GM13976 (cell line): ENCODE results near the gene GPR3.

ENCODE experiments used
- DNase-seq: peaks from one replicate; pipeline ENCODE4 v3.0.0; 2012; ENCODE audit warnings: low spot score
- in situ Hi-C: fragments of 300-500 bp; cut with MboI; formaldehyde crosslinking; loops from one replicate; pipeline ENCODE4 v1.12.0; 2022; ENCODE audit warnings: low sequenced_read_pairs, mixed read lengths, inconsistent platforms; ENCODE audit not compliant: unreplicated experiment
- TF ChIP-seq, protein P1 (sequence below): IDR thresholded peaks from 2 replicates; pipeline ENCODE4 v1.5.1; 2012; ENCODE audit warnings: borderline replicate concordance, mild to moderate bottlenecking; ENCODE audit not compliant: insufficient read depth; ENCODE audit errors: extremely low read depth, missing control alignments, control extremely low read depth

Gene GPR3

DNA sequence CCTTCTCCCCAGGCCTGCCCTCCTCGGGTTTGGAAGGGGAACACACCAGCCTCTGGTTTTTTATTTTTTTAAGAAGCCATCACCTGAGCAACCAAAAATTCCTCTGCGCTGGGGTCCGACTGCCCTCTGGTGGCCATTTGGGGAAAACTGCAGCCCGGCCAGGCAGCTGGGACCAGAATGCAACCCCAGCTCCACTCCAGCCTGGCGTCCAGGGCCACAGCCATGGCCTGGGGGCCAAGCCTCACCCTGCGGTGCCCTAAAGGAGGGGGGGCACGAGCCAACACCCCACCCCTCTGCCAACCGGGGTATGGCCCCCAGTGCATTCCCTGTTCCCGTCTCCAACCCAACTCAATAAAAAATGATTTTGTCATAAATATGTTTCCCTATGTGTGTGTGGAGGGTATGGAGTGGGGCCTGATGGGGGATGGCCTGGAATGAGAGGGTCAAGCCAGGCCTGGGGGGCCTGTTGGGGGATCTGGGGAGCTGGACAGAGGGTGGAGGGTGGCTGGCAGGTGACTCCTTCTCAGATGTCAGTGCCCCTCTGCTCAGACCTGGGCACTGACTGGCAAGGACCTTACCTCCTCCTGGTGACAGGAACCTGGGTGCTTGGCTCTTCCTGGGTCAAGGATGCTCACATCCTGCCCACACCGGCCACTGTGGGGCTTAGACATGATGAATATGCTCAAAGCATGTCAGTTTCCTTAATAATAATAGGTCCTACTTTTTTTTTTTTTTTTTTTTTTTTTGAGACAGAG lies 3.2 kb downstream of the GPR3 start:
- DNase-seq, result peak; percentile 91
- in situ Hi-C loops, result loop anchor here (10.0 kb wide), 2 partner anchors 209 to 269 kb away; partner anchors contain the start of gene AHDC1
- TF ChIP-seq, protein P1, sequence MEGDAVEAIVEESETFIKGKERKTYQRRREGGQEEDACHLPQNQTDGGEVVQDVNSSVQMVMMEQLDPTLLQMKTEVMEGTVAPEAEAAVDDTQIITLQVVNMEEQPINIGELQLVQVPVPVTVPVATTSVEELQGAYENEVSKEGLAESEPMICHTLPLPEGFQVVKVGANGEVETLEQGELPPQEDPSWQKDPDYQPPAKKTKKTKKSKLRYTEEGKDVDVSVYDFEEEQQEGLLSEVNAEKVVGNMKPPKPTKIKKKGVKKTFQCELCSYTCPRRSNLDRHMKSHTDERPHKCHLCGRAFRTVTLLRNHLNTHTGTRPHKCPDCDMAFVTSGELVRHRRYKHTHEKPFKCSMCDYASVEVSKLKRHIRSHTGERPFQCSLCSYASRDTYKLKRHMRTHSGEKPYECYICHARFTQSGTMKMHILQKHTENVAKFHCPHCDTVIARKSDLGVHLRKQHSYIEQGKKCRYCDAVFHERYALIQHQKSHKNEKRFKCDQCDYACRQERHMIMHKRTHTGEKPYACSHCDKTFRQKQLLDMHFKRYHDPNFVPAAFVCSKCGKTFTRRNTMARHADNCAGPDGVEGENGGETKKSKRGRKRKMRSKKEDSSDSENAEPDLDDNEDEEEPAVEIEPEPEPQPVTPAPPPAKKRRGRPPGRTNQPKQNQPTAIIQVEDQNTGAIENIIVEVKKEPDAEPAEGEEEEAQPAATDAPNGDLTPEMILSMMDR, result peak; percentile 97

GRCh38 chr1:27397110-27397509 lies 4.7 kb downstream of the GPR3 start:
- DNase-seq, result no peak
- in situ Hi-C loops, result loop anchor here (10.0 kb wide), 2 partner anchors 208 to 268 kb away; partner anchors contain the start of gene AHDC1
- TF ChIP-seq, protein P1, result no peak

DNA sequence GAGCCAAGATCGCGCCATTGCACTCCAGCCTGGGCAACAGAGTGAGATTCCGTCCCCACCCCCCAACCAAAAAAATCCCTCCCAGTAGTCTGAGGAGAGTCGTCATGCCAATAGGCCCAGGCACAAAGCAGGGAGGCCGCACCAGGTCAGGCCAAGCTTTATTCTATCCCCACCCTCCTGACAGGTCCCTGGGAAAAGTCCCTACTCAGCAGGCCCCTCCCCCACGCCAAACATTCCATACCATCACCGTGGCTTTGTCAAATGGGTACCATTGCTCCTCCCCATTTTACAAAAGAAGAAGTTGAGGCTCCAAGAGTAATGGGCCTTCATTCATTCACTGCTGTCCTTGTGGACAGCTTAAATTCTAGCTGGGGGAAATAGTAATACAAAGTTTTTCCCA lies 5.3 kb downstream of the GPR3 start:
- TF ChIP-seq, protein P1, result no peak
- in situ Hi-C loops, result loop anchor here (10.0 kb wide), 2 partner anchors 207 to 267 kb away; partner anchors contain the start of gene AHDC1
- no peak for DNase-seq

DNA sequence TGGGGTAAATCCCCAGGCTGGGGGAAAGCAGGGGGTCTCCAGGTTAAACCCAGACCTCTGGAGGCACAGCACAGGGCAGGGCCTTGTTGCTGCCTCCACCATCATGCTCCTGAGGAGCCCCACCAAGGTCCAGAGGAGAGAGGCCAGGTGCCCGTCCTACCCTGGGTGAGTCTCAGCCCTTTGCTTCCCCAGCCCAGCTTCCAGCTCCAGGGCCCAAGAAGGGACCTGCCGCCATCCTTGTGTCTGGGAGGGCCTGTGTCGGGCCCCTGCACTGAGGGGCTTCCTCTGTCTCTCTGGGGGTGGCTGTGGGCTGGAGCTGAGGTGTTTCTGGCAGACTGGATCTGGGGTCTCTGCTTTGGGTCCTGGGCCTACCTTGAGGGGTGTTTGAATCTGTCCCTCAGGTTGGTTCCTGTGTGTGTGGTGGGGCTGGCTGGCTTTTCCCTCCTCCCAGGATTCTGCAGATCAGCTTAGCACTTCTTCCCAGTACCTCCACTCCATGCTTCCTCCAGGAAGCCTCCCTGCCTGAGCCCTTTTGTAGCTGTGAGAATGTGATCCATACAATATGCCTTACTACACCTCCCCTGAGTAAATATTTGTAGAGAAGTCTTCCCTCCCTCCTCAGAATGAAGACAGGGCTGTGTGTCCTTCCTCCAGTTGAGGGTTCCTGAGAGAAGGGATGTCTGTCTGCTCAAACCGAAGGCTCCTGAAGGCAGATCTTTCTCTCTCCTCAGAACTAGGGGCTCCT lies 6.2 kb downstream of the GPR3 start:
- TF ChIP-seq, protein P1, result no peak
- DNase-seq, result no peak
- in situ Hi-C loops, result loop anchor here (10.0 kb wide), 2 partner anchors 206 to 266 kb away; partner anchors contain the start of gene AHDC1

- in situ Hi-C loops, result loop anchor here (10.0 kb wide), 2 partner anchors 205 to 265 kb away; partner anchors contain the start of gene AHDC1
- DNase-seq, result no peak
- TF ChIP-seq, protein P1, result no peak
Observed at GRCh38 chr1:27399251-27400025, 7.0 kb downstream of the GPR3 start.
